K562 (cell line): ENCODE measurements around the gene MLANA. TPM values are rescaled to one million over a fixed set of nuclear protein-coding genes. Genes with fewer than 3 reads are reported as not detected.

Experiments
- ATAC-seq: fragments of 200-7000 bp; cut with Tn5 transposase; 3 replicates; pipeline ENCODE4 v1.9.1; 2020; ENCODE audit warnings: moderate library complexity
- BruUV-seq: library from RNA; stranded (reverse); fragments of 400-500 nt; replicated peaks from 2 replicates; lab custom pipeline; 2021; lab: Mats Ljungman, UMichigan
- CTCF ChIA-PET: fragments of 300-600 bp; formaldehyde crosslinking; extraction: SDS; loops from one replicate; lab custom pipeline; 2021; ENCODE audit warnings: low intra/inter-chr PET ratio; lab: Yijun Ruan, JAX
- POLR2A ChIA-PET: fragments of 300-600, 350-650 bp; sonication (Branson Sonifier 250); formaldehyde crosslinking; extraction: SDS; loops from one replicate; lab custom pipeline; 2021; ENCODE audit warnings: antibody characterized with exemption, inconsistent platforms; lab: Yijun Ruan, JAX
- DNase-seq, 4 experiments: peaks; one replicate each; pipeline versions ENCODE4 v3.0.0 to v3.0.0-alpha.2; 2011 to 2018; ENCODE audit warnings: low spot score in 3 of 4, mixed read lengths in 3 of 4; ENCODE audit errors: extremely low read depth in 1 of 4
- FAIRE-seq: peaks from 2 replicates; lab custom pipeline; 2011; peaks lifted over from hg19 to GRCh38; lab: Jason Lieb, UNC
- H2AFZ ChIP-seq: 2 replicates; pipeline ENCODE4 v1.6.0; 2011; ENCODE audit warnings: low read depth, low read length, control low read depth, inconsistent platforms
- H3K27ac ChIP-seq: fragments of 200-600 bp; 3 replicates; pipeline ENCODE4 v1.8.0; 2011; ENCODE audit warnings: low read depth, mild to moderate bottlenecking, control low read depth, inconsistent platforms, low read length, moderate library complexity, mixed read lengths; ENCODE audit errors: extremely low read depth
- H3K27me3 ChIP-seq, 2 experiments: fragments of 300-600 bp in 1 of 2; 2 replicates in 1 of 2; 3 replicates in 1 of 2; pipeline versions ENCODE4 v1.6.0 to v1.8.0; 2011; ENCODE audit warnings: inconsistent platforms in 2 of 2, low read length in 2 of 2, mild to moderate bottlenecking in 1 of 2, mixed read lengths in 1 of 2, moderate library complexity in 1 of 2; ENCODE audit not compliant: control insufficient read depth in 2 of 2, insufficient read depth in 2 of 2
- H3K36me3 ChIP-seq: fragments of 300-600 bp; 3 replicates; pipeline ENCODE4 v1.8.0; 2011; ENCODE audit warnings: mild to moderate bottlenecking, low read length, inconsistent platforms; ENCODE audit not compliant: control insufficient read depth, insufficient read depth
- H3K4me1 ChIP-seq, 2 experiments: fragments of 200-600 bp in 1 of 2; replicated peaks in 1 of 2; 2 replicates in 1 of 2; 3 replicates in 1 of 2; pipeline versions ENCODE4 v1.5.1 to v1.8.0; 2011; ENCODE audit warnings: inconsistent platforms in 2 of 2, low read length in 2 of 2, mild to moderate bottlenecking in 1 of 2, mixed read lengths in 1 of 2, moderate library complexity in 1 of 2; ENCODE audit not compliant: control insufficient read depth in 2 of 2, insufficient read depth in 2 of 2
- H3K4me2 ChIP-seq: 2 replicates; pipeline ENCODE4 v1.6.1; 2011; ENCODE audit warnings: low read length, control low read depth, inconsistent platforms, mixed read lengths; ENCODE audit not compliant: insufficient read depth
- H3K4me3 ChIP-seq: fragments of 200-600 bp; sonication (generic), shearing (Covaris generic); 2 replicates; pipeline ENCODE4 v1.5.1; 2016; ENCODE audit warnings: control low read depth, inconsistent platforms
- H3K79me2 ChIP-seq: fragments of 200-600 bp; 3 replicates; pipeline ENCODE4 v1.8.0; 2011; ENCODE audit warnings: low read length, inconsistent platforms; ENCODE audit not compliant: control insufficient read depth, insufficient read depth
- H3K9ac ChIP-seq, 2 experiments: 2 replicates each; pipeline versions ENCODE4 v1.6.0 to v1.6.1; 2011; ENCODE audit warnings: low read depth in 2 of 2, low read length in 2 of 2, control low read depth in 1 of 2, inconsistent platforms in 1 of 2, mild to moderate bottlenecking in 1 of 2, mixed read lengths in 1 of 2; ENCODE audit not compliant: insufficient read depth in 1 of 2
- H3K9me1 ChIP-seq: one replicate; pipeline ENCODE4 v1.6.0; 2011; ENCODE audit warnings: inconsistent platforms, mild to moderate bottlenecking, low read length, moderate library complexity; ENCODE audit not compliant: control insufficient read depth, insufficient read depth
- H3K9me3 ChIP-seq: replicated peaks from 2 replicates; pipeline ENCODE4 v1.5.1; 2011; ENCODE audit warnings: low read depth, low read length, inconsistent platforms; ENCODE audit not compliant: control insufficient read depth, insufficient read depth
- H4K20me1 ChIP-seq: replicated peaks from 2 replicates; pipeline ENCODE4 v1.6.1; 2011; ENCODE audit warnings: low read length, inconsistent platforms, mixed read lengths; ENCODE audit not compliant: control insufficient read depth, insufficient read depth
- HNRNPH1 ChIP-seq: fragments of 200-400 bp; formaldehyde crosslinking; optimal IDR thresholded peaks from 2 replicates; pipeline ENCODE3; 2017; ENCODE audit warnings: low read depth, mild to moderate bottlenecking, low read length, moderate library complexity
- SRSF1 ChIP-seq: fragments of 200-400 bp; formaldehyde crosslinking; IDR thresholded peaks from 2 replicates; pipeline ENCODE4 v1.6.1; 2017; ENCODE audit warnings: mild to moderate bottlenecking, low read depth, low read length, moderate library complexity
- TOE1 ChIP-seq, 2 experiments: fragments of 450-650 bp in 1 of 2; sonication (generic) in 1 of 2; formaldehyde crosslinking in 1 of 2; IDR thresholded peaks; 2 replicates each; pipeline versions ENCODE4 v1.7.1 to v1.8.0; 2016 to 2022; ENCODE audit warnings: borderline replicate concordance in 2 of 2, mild to moderate bottlenecking in 2 of 2, antibody characterized with exemption in 1 of 2, inconsistent platforms in 1 of 2, low read depth in 1 of 2, missing genetic modification reagents in 1 of 2, moderate library complexity in 1 of 2
- ZBTB8A ChIP-seq: fragments of 450-650 bp; IDR thresholded peaks from 2 replicates; pipeline ENCODE4 v1.6.1; 2018; ENCODE audit warnings: mild to moderate bottlenecking, moderate library complexity; ENCODE audit not compliant: partially characterized antibody
- ZNF134 ChIP-seq: fragments of 250-450 bp; sonication (Bioruptor Pico); conservative IDR thresholded peaks from 2 replicates; pipeline ENCODE4 v1.4.0; 2020
- ZNF316 ChIP-seq: fragments of 450-650 bp; IDR thresholded peaks from 2 replicates; pipeline ENCODE4 v1.6.1; 2016
- ZNF583 ChIP-seq: fragments of 250-450 bp; sonication (Bioruptor Pico); IDR thresholded peaks from 2 replicates; pipeline ENCODE4 v1.4.0; 2020
- ZNF766 ChIP-seq: fragments of 200-800 bp; sonication (Bioruptor generic); conservative IDR thresholded peaks from 2 replicates; pipeline ENCODE4 v1.6.1; 2016; ENCODE audit warnings: missing genetic modification characterization, missing compliant biosample characterization
- WGBS: fragments of 100-300 bp; shearing (Covaris generic); methylation state at CpG from one replicate; pipeline ENCODE4 v1.1.6; 2016; ENCODE audit warnings: low coverage, mixed read lengths; ENCODE audit not compliant: insufficient coverage; ENCODE audit errors: missing lambda C conversion rate; 5-methylcytosine and 5-hydroxymethylcytosine counted together
- in situ Hi-C: fragments of 300-500 bp; cut with MboI; formaldehyde crosslinking; loops from 4 replicates; pipeline ENCODE4 v1.15.0; 2018; ENCODE audit warnings: inconsistent platforms, mixed read lengths
- intact Hi-C: fragments of 100-400 bp; cut with micrococcal nuclease; formaldehyde crosslinking; loops from 2 replicates; pipeline ENCODE4 v1.14.2; 2022
- polyA plus RNA-seq, 8 experiments: library from polyadenylated mRNA; depleted of rRNA in 4 of 8; stranded (reverse) in 5 of 8; unstranded in 3 of 8; fragments of >200 nt; fragmentation: Nextera tagmentation in 2 of 8; fragmentation: Illumina TruSeq in 1 of 8; extraction: Ambion mirVana in 2 of 8; extraction: Trizol in 1 of 8; gene quantifications; 2 replicates each; pipeline versions ENCODE4 v1.2.1 to v1.2.3, GENCODE V29; 2011 to 2014; ENCODE audit warnings: inconsistent platforms in 1 of 8, missing spikeins in 1 of 8
- total RNA-seq, 7 experiments: library from RNA; depleted of rRNA in 6 of 7; stranded (reverse); fragments of >200 nt in 6 of 7; fragmentation: Illumina TruSeq in 2 of 7; extraction: Trizol in 2 of 7; gene quantifications; 2 replicates each; pipeline versions ENCODE4 v1.2.1 to v1.2.3, GENCODE V29; 2011 to 2021; ENCODE audit warnings: low replicate concordance in 1 of 7
- TF ChIP-seq, protein P1 (sequence below): fragments of 250-450 bp; sonication (Bioruptor Pico); IDR thresholded peaks from 2 replicates; pipeline ENCODE4 v1.5.0; 2021; ENCODE audit warnings: mild to moderate bottlenecking, moderate library complexity
- TF ChIP-seq, protein P2 (sequence below): fragments of 450-650 bp; formaldehyde crosslinking; IDR thresholded peaks from 2 replicates; pipeline ENCODE4 v1.4.0; 2020; ENCODE audit warnings: mild to moderate bottlenecking, moderate library complexity
- TF ChIP-seq, protein P3 (sequence below): sonication (generic); formaldehyde crosslinking; IDR thresholded peaks from 2 replicates; pipeline ENCODE4 v1.8.1; 2023; ENCODE audit warnings: missing genetic modification reagents, mild to moderate bottlenecking, borderline replicate concordance

Gene MLANA
- total and polyA plus RNA-seq, 9 of the 15 experiments (the other 6 are each of a cell fraction or from before 2014, with no cell fraction given) = not detected

DNA sequence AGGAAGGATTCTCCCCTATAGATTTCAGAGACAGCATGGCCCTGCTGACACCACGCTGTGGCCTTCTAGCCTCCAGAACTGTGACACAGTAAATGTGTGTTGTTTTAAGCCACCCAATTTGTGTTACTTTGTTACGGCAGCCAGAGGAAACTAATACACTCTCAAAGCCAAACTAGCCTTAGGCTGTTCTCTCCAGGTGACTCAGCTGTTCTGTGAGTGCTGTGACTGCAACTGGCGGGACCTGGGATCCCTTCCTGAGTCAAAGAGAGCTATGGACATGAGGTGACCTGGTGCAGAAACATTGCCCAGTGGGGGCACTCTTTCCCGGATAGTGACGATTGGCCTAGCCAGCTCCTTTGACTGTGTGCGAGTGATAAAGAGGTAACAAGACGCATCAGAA, 14.0 kb upstream of the MLANA start:
- H3K9me3 ChIP-seq = no peaks in the 10 kb centered on the region
- no peaks in the 10 kb centered on the region for H3K79me2 ChIP-seq
- no TSS peak for BruUV-seq
- no peaks in the 10 kb centered on the region; the same call in 2 of the 3 replicates for H3K36me3 ChIP-seq
- ChIA-PET POLR2A (no interaction called here), CTCF (no interaction called here)
- no peaks in the 10 kb centered on the region for H3K27me3 ChIP-seq
- H3K4me1 ChIP-seq = peaks cover 20 to 31% of the 10 kb centered on the region in 2 experiments; a peak in 4 of 5 replicates
- no peak overlapping the region for H3K4me2 ChIP-seq
- intact Hi-C loops = loop anchor here (5.0 kb wide), 2 partner anchors 44 to 79 kb away; partner anchors contain the start of gene ERMP1
- no peak overlapping the region for H3K4me3 ChIP-seq
- DNase-seq (peak; percentile 23 to 66 (median 37)), ATAC-seq (peak; percentile 41), FAIRE-seq (no peak)
- H4K20me1 ChIP-seq = no peaks in the 10 kb centered on the region
- no peak overlapping the region; a peak in 1 of 4 replicates for H3K9ac ChIP-seq
- 50% methylated on average over 7 of the region's 7 CpGs for WGBS
- in situ Hi-C loops = loop anchor here (25.0 kb wide), 1 partner anchor 436 kb away; no protein-coding TSS in a partner anchor
- H3K27ac ChIP-seq = no peak overlapping the region; the same call in 2 of the 3 replicates
- H2AFZ ChIP-seq = peak overlapping the region; percentile 51
- H3K9me1 ChIP-seq = no peaks in the 10 kb centered on the region
- TF ChIP-seq TOE1 (IDR thresholded peaks at IDR 0.05; ENCODE audit: borderline replicate concordance) = no peak
- no peak for TF ChIP-seq TOE1 (CRISPR knock-in tag; IDR thresholded peaks at IDR 0.05; ENCODE audit: borderline replicate concordance, low read depth)
- TF ChIP-seq ZNF583 = no peak
- TF ChIP-seq, protein P1, sequence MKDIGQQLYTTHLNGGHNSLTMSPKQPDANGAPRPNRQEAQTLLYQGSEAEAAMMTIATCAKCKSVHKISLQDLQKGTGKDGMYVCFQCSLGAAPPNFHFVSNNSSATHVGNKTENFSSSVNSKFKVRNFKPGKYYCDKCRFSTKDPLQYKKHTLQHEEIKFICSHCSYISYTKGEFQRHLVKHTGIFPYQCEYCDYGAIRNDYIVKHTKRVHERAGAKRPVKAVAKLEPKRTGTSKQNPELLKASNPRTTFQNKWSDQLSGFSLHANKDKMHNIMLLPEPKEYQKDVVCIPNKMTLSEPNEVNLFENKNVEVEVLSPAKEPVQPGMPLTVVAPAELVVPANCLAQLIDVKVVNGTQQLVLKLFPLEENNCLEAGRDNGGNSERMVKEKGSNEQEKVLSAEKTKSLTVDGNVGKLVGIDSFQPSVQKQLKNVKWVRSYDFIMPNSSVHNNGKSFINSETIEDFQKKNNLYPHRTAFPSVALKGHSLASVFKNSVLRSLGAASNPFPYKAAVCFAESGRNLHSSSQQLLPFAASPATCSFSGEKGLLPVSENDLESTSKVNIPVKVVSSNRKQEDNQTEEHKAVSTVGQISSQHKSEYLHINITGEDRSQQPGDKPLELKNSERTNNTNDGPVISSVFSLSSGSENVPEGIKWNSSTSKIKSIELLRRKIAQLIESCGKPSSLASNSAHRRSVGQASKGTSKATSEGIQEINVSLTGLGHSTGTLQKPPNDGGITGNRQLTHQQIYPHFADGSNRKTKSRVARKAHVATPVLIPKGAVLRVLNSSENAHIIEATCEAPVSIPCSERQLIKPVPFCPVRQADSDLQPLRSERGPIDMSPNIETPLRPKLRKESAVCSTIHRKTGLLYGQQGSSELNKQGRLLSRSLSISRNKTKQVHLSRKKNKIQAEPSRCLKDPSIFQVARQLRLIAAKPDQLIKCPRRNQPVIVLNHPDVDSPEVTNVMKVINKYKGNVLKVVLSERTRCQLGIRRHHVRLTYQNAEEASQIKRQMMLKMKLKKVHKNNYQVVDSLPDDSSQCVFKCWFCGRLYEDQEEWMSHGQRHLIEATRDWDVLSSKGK (CRISPR knock-in tag) = no peak
- TF ChIP-seq, protein P2, sequence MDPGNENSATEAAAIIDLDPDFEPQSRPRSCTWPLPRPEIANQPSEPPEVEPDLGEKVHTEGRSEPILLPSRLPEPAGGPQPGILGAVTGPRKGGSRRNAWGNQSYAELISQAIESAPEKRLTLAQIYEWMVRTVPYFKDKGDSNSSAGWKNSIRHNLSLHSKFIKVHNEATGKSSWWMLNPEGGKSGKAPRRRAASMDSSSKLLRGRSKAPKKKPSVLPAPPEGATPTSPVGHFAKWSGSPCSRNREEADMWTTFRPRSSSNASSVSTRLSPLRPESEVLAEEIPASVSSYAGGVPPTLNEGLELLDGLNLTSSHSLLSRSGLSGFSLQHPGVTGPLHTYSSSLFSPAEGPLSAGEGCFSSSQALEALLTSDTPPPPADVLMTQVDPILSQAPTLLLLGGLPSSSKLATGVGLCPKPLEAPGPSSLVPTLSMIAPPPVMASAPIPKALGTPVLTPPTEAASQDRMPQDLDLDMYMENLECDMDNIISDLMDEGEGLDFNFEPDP (CRISPR knock-in tag) = no peak
- no peak for TF ChIP-seq ZNF134
- no peak for TF ChIP-seq HNRNPH1
- TF ChIP-seq ZNF316 = peak; percentile 64
- no peak for TF ChIP-seq SRSF1
- TF ChIP-seq ZNF766 (CRISPR knock-in tag) = no peak
- no peak for TF ChIP-seq ZBTB8A
- TF ChIP-seq, protein P3, sequence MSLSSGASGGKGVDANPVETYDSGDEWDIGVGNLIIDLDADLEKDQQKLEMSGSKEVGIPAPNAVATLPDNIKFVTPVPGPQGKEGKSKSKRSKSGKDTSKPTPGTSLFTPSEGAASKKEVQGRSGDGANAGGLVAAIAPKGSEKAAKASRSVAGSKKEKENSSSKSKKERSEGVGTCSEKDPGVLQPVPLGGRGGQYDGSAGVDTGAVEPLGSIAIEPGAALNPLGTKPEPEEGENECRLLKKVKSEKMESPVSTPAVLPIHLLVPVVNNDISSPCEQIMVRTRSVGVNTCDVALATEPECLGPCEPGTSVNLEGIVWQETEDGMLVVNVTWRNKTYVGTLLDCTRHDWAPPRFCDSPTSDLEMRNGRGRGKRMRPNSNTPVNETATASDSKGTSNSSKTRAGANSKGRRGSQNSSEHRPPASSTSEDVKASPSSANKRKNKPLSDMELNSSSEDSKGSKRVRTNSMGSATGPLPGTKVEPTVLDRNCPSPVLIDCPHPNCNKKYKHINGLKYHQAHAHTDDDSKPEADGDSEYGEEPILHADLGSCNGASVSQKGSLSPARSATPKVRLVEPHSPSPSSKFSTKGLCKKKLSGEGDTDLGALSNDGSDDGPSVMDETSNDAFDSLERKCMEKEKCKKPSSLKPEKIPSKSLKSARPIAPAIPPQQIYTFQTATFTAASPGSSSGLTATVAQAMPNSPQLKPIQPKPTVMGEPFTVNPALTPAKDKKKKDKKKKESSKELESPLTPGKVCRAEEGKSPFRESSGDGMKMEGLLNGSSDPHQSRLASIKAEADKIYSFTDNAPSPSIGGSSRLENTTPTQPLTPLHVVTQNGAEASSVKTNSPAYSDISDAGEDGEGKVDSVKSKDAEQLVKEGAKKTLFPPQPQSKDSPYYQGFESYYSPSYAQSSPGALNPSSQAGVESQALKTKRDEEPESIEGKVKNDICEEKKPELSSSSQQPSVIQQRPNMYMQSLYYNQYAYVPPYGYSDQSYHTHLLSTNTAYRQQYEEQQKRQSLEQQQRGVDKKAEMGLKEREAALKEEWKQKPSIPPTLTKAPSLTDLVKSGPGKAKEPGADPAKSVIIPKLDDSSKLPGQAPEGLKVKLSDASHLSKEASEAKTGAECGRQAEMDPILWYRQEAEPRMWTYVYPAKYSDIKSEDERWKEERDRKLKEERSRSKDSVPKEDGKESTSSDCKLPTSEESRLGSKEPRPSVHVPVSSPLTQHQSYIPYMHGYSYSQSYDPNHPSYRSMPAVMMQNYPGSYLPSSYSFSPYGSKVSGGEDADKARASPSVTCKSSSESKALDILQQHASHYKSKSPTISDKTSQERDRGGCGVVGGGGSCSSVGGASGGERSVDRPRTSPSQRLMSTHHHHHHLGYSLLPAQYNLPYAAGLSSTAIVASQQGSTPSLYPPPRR (CRISPR knock-in tag) = no peak
